GM12892 (cell line): ENCODE data around the gene DUS3L.

ENCODE experiments used
- POLR2A ChIP-seq: IDR thresholded peaks from 2 replicates; pipeline ENCODE4 v1.6.1; 2011; ENCODE audit warnings: low read depth, low read length, control low read depth
- POLR2AphosphoS5 ChIP-seq: IDR thresholded peaks from 2 replicates; pipeline ENCODE4 v1.6.1; 2011; ENCODE audit warnings: low read depth, low read length, control low read depth
- TAF1 ChIP-seq: IDR thresholded peaks from 2 replicates; pipeline ENCODE4 v1.6.1; 2011; ENCODE audit warnings: low read depth, mild to moderate bottlenecking, control low read depth, low read length, borderline replicate concordance

DNA sequence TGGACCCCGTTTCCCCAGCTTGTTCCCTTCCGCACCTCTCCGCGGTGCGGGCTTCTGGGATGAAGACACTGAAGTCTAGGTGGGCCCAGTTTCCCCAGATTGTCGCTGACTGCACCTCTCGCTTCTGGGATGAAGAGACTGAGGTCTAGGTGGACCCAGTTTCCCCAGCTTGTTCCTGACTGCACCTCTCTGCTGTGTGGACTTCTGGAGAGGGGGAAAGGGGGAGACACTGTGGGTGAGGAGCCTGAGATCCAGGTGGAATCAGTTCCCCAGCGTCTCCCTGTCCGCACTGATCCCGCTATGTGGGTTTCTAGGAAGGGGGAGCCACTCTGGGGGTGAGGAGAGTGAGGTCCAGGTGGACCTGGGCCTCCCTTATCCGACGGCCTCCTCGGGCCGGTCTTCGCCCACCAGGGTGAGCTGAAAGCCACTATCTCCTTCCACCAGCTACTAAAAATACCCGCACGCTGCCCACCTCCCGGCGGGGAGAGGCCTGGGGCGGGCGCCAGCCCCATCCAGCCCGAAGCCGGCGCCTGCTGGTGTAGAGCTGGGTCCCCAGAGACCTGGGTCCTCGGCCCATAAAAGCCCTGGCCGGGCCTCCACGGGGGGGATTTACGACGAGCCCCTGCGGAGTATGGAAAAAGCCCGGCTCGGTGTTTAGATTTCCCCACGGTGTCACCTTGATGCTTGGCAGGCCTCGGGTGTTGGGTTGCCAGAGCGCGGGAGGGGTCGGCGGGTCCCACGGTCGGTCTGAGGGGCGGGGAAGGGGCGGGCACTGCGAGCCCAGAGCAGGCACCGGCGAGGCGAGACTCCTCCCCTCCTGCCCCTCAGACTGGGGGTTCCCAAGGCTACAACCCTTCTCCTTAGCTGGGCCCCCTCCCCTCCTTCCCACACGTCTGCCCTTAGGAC lies 38.0 kb upstream of the DUS3L start:
- TF ChIP-seq TAF1 (no peak), POLR2A (no peak; the same call in 1 of the 2 replicates), POLR2AphosphoS5 (no peak)
